Natural killer cell treated with Interleukin-12 subunit alpha and Interleukin-12 subunit beta and Interleukin-15 and Interleukin-18, amount 100 ng/mL, for 72 hours (primary cell): ENCODE results near the gene GLI1. TPM values are rescaled to one million over a fixed set of nuclear protein-coding genes. Genes with fewer than 3 reads are reported as not detected.
"Not testable (repeated sequence)": the region's sequence is repeated elsewhere in the genome, so short reads cannot be mapped to it uniquely, and the experiment has no call there.

Experiments used
- ATAC-seq, 2 donors: fragments of 150-1000 bp; cut with Tn5 transposase in 1 of 2; sonication (Bioruptor Pico), chemical (Tn5 transposase) in 1 of 2; 2 replicates each; pipeline ENCODE4 v1.10.0; 2021
- DNase-seq: peaks from one replicate; pipeline ENCODE4 v3.0.0; 2022; ENCODE audit warnings: low spot score
- H3K27ac Mint-ChIP-seq, 2 donors: 1 replicate in 1 of 2; 2 replicates in 1 of 2; pipeline ENCODE4 v1.8.0; 2022; ENCODE audit warnings: mixed read lengths in 2 of 2, mild to moderate bottlenecking in 1 of 2, moderate library complexity in 1 of 2
- H3K27me3 Mint-ChIP-seq, 2 donors: 1 replicate in 1 of 2; 2 replicates in 1 of 2; pipeline ENCODE4 v1.8.0; 2022; ENCODE audit warnings: mixed read lengths in 2 of 2
- H3K36me3 Mint-ChIP-seq: one replicate; pipeline ENCODE4 v1.8.0; 2022; ENCODE audit warnings: mixed read lengths
- H3K4me1 Mint-ChIP-seq, 2 donors: 1 replicate in 1 of 2; 2 replicates in 1 of 2; pipeline ENCODE4 v1.8.0; 2022; ENCODE audit warnings: low read depth in 2 of 2, mixed read lengths in 2 of 2, mild to moderate bottlenecking in 1 of 2
- H3K4me3 Mint-ChIP-seq: one replicate; pipeline ENCODE4 v1.8.0; 2022; ENCODE audit warnings: mixed read lengths
- H3K9me3 Mint-ChIP-seq: 2 replicates; pipeline ENCODE4 v1.8.0; 2022; ENCODE audit warnings: mixed read lengths
- total RNA-seq, 2 donors: library from RNA; stranded (reverse); gene quantifications; one replicate each; pipeline ENCODE4 v1.2.3, GENCODE V29; 2022

GLI1 gene
- total RNA-seq, 2 donors from 2014 or later = 0.61 to 1.0 TPM

- ATAC-seq = no peak
- Mint-ChIP-seq H3K27ac (peak overlapping the region; percentile 13 to 23), H3K36me3 (peaks cover 37% of the 10 kb centered on the region), H3K4me1 (peaks cover 24 to 28% of the 10 kb centered on the region in 2 donors), H3K27me3 (no peaks in the 10 kb centered on the region), H3K4me3 (peak overlapping the region; percentile 43), H3K9me3 (no peaks in the 10 kb centered on the region)
- DNase-seq = no peak
Observed at GRCh38 chr12:57491393-57492280, 32.1 kb downstream of the GLI1 start.

DNA sequence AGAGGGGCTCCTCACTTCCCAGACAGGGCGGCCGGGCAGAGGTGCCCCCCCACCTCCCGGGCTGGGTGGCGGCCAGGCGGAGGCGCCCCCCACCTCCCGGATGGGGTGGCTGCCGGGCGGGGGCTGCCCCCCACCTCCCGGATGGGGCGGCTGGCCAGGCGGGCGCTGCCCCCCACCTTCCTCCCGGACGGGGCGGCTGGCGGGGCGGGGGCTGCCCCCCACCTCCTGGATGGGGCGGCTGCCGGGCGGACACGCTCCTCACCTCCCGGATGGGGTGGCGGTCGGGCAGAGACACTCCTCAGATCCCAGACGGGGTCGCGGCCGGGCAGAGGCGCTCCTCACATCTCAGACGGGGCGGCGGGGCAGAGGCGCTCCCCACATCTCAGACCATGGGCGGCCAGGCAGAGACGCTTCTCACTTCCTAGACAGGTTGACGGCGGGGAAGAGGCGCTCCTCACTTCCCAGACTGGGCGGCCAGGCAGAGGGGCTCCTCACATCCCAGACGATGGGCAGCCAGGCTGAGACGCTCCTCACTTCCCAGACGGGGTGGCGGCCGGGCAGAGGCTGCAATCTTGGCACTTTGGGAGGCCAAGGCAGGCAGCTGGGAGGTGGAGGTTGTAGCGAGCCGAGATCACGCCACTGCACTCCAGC is 35.6 kb downstream of the GLI1 start:
- H3K4me3 Mint-ChIP-seq, H3K9me3 Mint-ChIP-seq, H3K27ac Mint-ChIP-seq, DNase-seq, H3K27me3 Mint-ChIP-seq, ATAC-seq: not testable (repeated sequence)
- Mint-ChIP-seq H3K4me1 (peaks cover 21 to 22% of the 10 kb centered on the region in 2 donors), H3K36me3 (peaks cover 35% of the 10 kb centered on the region)

GRCh38 chr12:57496822-57497221 is 37.2 kb downstream of the GLI1 start:
- H3K4me3 Mint-ChIP-seq = no peak overlapping the region
- peaks cover 19 to 20% of the 10 kb centered on the region in 2 donors for H3K4me1 Mint-ChIP-seq
- no peak for DNase-seq
- H3K9me3 Mint-ChIP-seq = no peaks in the 10 kb centered on the region
- no peaks in the 10 kb centered on the region for H3K27me3 Mint-ChIP-seq
- peak in 1 of 2 donors; percentile 81 for ATAC-seq
- H3K36me3 Mint-ChIP-seq = peaks cover 35% of the 10 kb centered on the region
- peak overlapping the region in 1 of 2 donors; percentile 42 for H3K27ac Mint-ChIP-seq

- Mint-ChIP-seq H3K36me3 (peaks cover 37% of the 10 kb centered on the region), H3K4me1 (peaks cover 19 to 24% of the 10 kb centered on the region in 2 donors), H3K9me3 (no peaks in the 10 kb centered on the region), H3K27ac (peak overlapping the region in 1 of 2 donors; percentile 42), H3K4me3 (no peak overlapping the region), H3K27me3 (no peaks in the 10 kb centered on the region)
- DNase-seq (no peak), ATAC-seq (no peak)
Observed at GRCh38 chr12:57497223-57498131, 37.9 kb downstream of the GLI1 start.

- no peak for DNase-seq
- Mint-ChIP-seq H3K36me3 (peaks cover 30% of the 10 kb centered on the region), H3K27me3 (no peaks in the 10 kb centered on the region), H3K4me3 (no peak overlapping the region), H3K9me3 (no peaks in the 10 kb centered on the region), H3K27ac (peak overlapping the region in 1 of 2 donors; percentile 42), H3K4me1 (peaks cover 19 to 20% of the 10 kb centered on the region in 2 donors)
- ATAC-seq = no peak
Observed at GRCh38 chr12:57498132-57498502, 38.5 kb downstream of the GLI1 start.

GRCh38 chr12:57498571-57498970 is 39.0 kb downstream of the GLI1 start:
- DNase-seq = no peak
- no peaks in the 10 kb centered on the region for H3K9me3 Mint-ChIP-seq
- H3K36me3 Mint-ChIP-seq = peaks cover 30% of the 10 kb centered on the region
- H3K27me3 Mint-ChIP-seq = no peaks in the 10 kb centered on the region
- no peak for ATAC-seq
- H3K4me1 Mint-ChIP-seq = peaks cover 19 to 20% of the 10 kb centered on the region in 2 donors
- no peak overlapping the region for H3K4me3 Mint-ChIP-seq
- H3K27ac Mint-ChIP-seq = no peak overlapping the region

DNA sequence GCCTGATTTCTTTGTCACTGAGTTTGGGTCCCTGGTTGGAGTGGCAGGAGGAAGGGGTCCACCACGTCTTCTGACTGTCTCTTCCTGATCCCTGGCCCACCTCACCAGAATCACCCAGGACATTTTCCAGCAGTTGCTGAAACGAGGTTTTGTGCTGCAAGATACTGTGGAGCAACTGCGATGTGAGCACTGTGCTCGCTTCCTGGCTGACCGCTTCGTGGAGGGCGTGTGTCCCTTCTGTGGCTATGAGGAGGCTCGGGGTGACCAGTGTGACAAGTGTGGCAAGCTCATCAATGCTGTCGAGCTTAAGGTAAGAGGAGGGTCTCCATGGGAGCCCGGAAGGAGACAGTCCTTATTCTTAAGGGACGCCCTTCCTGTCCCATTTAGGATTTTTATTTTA is 40.6 kb downstream of the GLI1 start:
- Mint-ChIP-seq H3K27ac (peak overlapping the region in 1 of 2 donors; percentile 30), H3K4me3 (no peak overlapping the region)
- no peak for DNase-seq

DNA sequence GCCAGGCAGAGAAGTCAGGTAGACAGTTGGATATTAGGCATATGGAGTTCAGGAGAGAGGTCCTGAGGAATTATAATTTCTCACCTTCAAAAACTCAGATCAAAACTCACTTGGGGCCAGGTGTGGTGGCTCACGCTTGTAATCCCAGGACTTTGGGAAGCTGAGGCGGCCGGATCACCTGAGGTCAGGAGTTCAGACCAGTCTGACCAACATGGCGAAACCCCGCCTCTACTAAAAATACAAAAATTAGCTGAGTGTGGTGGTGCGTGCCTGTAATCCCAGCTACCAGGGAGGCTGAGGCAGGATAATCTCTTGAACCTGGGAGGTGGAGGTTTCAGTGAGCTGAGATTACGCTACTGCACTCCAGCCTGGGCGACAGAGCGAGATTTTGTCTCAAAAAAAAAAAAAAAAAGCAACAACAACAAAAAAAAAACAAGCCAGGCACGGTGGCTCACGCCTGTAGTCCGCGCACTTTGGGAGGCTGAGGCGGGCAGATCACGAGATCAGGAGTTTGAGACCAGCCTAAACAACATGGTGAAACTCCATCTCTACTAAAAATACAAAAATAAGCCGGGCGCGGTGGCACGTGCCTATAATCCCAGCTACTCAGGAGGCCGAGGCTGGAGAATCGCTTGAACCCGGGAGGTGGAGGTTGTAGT is 42.9 kb downstream of the GLI1 start:
- not testable (repeated sequence) for H3K4me3 Mint-ChIP-seq, H3K27ac Mint-ChIP-seq
- peaks cover 22% of the 10 kb centered on the region for H3K36me3 Mint-ChIP-seq

More for the DNA sequence above, 40.6 kb downstream of the GLI1 start:
- ATAC-seq = no peak
- Mint-ChIP-seq H3K4me1 (peaks cover 19 to 20% of the 10 kb centered on the region in 2 donors), H3K36me3 (peaks cover 30% of the 10 kb centered on the region), H3K27me3 (no peaks in the 10 kb centered on the region), H3K9me3 (no peaks in the 10 kb centered on the region)

GRCh38 chr12:57506541-57506940 is 47.0 kb downstream of the GLI1 start:
- not testable (repeated sequence) for H3K27ac Mint-ChIP-seq, H3K4me1 Mint-ChIP-seq, H3K9me3 Mint-ChIP-seq, ATAC-seq, H3K4me3 Mint-ChIP-seq, DNase-seq, H3K27me3 Mint-ChIP-seq
- peaks cover 14% of the 10 kb centered on the region for H3K36me3 Mint-ChIP-seq

More for the DNA sequence above, 42.9 kb downstream of the GLI1 start:
- DNase-seq, ATAC-seq, H3K9me3 Mint-ChIP-seq, H3K27me3 Mint-ChIP-seq: not testable (repeated sequence)
- peaks cover 11 to 12% of the 10 kb centered on the region in 2 donors for H3K4me1 Mint-ChIP-seq

DNA sequence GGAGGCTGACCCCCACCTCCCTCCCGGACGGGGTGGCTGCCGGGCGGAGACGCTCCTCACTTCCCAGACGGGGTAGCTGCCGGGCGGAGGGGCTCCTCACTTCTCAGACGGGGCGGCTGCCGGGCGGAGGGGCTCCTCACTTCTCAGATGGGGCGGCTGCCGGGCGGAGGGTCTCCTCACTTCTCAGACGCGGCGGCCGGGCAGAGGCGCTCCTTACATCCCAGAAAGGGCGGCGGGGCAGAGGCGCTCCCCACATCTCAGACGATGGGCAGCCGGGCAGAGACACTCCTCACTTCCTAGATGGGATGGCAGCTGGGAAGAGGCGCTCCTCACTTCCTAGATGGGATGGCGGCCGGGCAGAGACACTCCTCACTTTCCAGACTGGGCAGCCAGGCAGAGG is 48.2 kb downstream of the GLI1 start:
- peaks cover 19% of the 10 kb centered on the region for H3K36me3 Mint-ChIP-seq
- H3K27ac Mint-ChIP-seq, ATAC-seq, H3K27me3 Mint-ChIP-seq, H3K4me3 Mint-ChIP-seq, H3K4me1 Mint-ChIP-seq, H3K9me3 Mint-ChIP-seq, DNase-seq: not testable (repeated sequence)

DNA sequence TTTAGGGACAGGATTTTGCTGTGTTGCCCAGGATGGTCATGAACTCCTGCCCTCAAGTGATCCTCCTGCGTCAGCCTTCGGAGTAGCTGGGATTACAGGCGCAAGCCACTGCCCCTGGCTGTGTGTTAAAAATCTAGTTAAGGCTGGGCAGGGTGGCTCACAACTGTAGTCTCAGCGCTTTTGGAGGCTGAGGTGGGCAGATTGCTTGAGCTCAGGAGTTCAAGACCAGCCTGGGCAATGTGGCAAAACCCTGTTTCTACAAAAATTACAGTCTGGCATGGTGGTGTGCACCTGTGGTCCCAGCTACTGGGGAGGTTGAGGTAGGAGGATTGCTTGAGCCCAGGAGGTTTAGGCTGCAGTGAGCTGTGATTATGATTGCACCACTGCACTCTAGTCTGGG is 51.6 kb downstream of the GLI1 start:
- ATAC-seq = no peak
- Mint-ChIP-seq H3K9me3 (no peaks in the 10 kb centered on the region), H3K36me3 (peaks cover 35% of the 10 kb centered on the region), H3K4me3 (no peak overlapping the region), H3K27me3 (no peaks in the 10 kb centered on the region), H3K27ac (no peak overlapping the region), H3K4me1 (peaks cover 0 to 19% of the 10 kb centered on the region in 2 donors)
- no peak for DNase-seq

DNA sequence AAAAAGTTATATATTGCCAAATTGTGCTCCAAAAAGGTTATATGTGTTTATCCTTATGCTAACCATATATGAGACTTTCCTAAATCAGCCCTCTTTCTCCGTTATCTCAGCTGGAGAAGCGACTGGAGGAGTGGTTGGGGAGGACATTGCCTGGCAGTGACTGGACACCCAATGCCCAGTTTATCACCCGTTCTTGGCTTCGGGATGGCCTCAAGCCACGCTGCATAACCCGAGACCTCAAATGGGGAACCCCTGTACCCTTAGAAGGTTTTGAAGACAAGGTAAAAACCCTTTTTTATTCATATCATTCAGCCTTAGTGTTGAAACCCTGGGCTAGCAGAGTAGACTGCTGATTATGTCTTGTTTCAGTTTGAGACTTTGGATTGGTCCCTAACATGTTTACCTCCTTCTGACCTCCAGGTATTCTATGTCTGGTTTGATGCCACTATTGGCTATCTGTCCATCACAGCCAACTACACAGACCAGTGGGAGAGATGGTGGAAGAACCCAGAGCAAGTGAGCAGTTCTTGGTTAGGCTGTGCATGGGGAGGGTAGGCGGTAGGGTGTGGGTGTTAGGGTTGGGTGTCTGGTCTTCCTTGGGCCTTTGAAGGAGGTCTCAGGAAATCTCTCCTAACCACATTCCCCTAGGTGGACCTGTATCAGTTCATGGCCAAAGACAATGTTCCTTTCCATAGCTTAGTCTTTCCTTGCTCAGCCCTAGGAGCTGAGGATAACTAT is 52.2 kb downstream of the GLI1 start:
- no peak for ATAC-seq
- Mint-ChIP-seq H3K27ac (peak overlapping the region; percentile 7 to 70), H3K27me3 (no peaks in the 10 kb centered on the region), H3K4me3 (no peak overlapping the region), H3K4me1 (peaks cover 1 to 20% of the 10 kb centered on the region in 2 donors), H3K9me3 (no peaks in the 10 kb centered on the region), H3K36me3 (peaks cover 36% of the 10 kb centered on the region)
- DNase-seq = no peak
